ENCODE results near the gene TMEM247.

TMEM247 gene

DNA sequence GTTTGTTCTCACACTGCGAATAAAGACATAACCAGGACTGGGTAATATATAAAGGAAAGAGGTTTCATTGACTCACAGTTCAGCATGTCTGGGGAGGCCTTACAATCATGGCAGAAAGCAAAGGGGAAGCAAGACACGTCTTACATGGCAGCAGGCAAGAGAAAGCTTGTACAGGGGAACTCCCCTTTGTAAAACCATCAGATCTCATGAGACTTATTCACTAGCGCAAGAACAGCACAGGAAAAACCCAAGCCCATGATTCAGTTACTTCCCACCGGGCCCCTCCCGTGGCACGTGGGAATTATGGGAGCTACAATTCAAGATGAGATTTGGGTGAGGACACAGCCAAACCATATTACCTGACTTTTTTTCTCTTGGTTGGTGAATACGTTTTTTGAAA, 51.3 kb downstream of the TMEM247 start:
- peaks cover 5% of the 10 kb centered on the region for H3K36me3 Mint-ChIP-seq (ENCODE audit: insufficient read depth)
- no peak for DNase-seq (ENCODE audit: low spot score in 2 of 2)
- H3K4me3 Mint-ChIP-seq: no peak overlapping the region
- no peaks in the 10 kb centered on the region for H3K27me3 Mint-ChIP-seq
- no peak for ATAC-seq (replicated peaks; ENCODE audit: extremely low read depth, poor library complexity, severe bottlenecking)
- H3K27ac Mint-ChIP-seq (ENCODE audit: low read depth): no peak overlapping the region
- H3K4me1 Mint-ChIP-seq: peaks cover 19% of the 10 kb centered on the region
- no peaks in the 10 kb centered on the region for H3K9me3 Mint-ChIP-seq

DNA sequence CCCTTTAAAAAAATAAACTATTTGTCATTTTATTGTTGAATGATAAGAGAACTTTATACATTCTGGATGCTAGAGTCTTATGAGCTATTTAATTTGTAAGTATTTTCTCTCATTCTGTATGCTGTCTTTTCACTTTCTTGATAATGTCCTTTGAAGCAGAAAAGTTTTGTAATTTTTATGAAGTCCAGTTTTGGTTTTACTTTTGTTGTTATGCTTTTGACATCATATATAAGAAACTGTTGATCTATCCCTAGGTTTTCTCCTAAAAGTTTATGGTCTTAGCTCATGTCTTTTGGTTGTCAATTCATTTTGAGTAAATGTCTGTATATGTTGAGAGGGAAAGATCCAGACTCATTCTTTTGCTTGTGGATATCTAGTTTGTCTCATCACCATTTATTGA, 52.5 kb downstream of the TMEM247 start:
- Mint-ChIP-seq H3K27ac (ENCODE audit: low read depth) (no peak overlapping the region), H3K4me3 (no peak overlapping the region), H3K27me3 (no peaks in the 10 kb centered on the region), H3K36me3 (ENCODE audit: insufficient read depth) (peaks cover 5% of the 10 kb centered on the region), H3K4me1 (peaks cover 29% of the 10 kb centered on the region), H3K9me3 (no peaks in the 10 kb centered on the region)
- ATAC-seq (replicated peaks; ENCODE audit: extremely low read depth, poor library complexity, severe bottlenecking) (no peak), DNase-seq (ENCODE audit: low spot score in 2 of 2) (no peak)

Measured in central memory CD8-positive, alpha-beta T cell (primary cell).